ENCODE measurements around the gene ANO7.

Gene ANO7

GRCh38 chr2:241229563-241230401 is 41.3 kb downstream of the ANO7 start:
- DNase-seq (ENCODE audit: low spot score): no peak

GRCh38 chr2:241230435-241230834 is 42.0 kb downstream of the ANO7 start:
- no peak for DNase-seq (ENCODE audit: low spot score)

- no peak for DNase-seq (ENCODE audit: low spot score)
These were observed 44.5 kb downstream of the ANO7 start for GRCh38 chr2:241232736-241233575.

- no peak for DNase-seq (ENCODE audit: low spot score)
These were observed 45.8 kb downstream of the ANO7 start for GRCh38 chr2:241234066-241234790.

- DNase-seq (ENCODE audit: low spot score): no peak
These were observed 46.7 kb downstream of the ANO7 start for GRCh38 chr2:241234962-241235740.

- no peak for DNase-seq (ENCODE audit: low spot score)
These were observed 47.5 kb downstream of the ANO7 start for GRCh38 chr2:241235859-241236593.

- DNase-seq (ENCODE audit: low spot score): no peak
These were observed 48.6 kb downstream of the ANO7 start for GRCh38 chr2:241237047-241237446.

- no peak for DNase-seq (ENCODE audit: low spot score)
These were observed 49.5 kb downstream of the ANO7 start for GRCh38 chr2:241237949-241238371.

GRCh38 chr2:241238693-241239198 is 50.3 kb downstream of the ANO7 start:
- DNase-seq (ENCODE audit: low spot score): no peak

- DNase-seq (ENCODE audit: low spot score): no peak
These were observed 51.2 kb downstream of the ANO7 start for GRCh38 chr2:241239552-241240202.

- no peak for DNase-seq (ENCODE audit: low spot score)
These were observed 52.0 kb downstream of the ANO7 start for GRCh38 chr2:241240320-241241004.

GRCh38 chr2:241241669-241242068 is 53.2 kb downstream of the ANO7 start:
- no peak for DNase-seq (ENCODE audit: low spot score)

GRCh38 chr2:241242306-241242705 is 53.8 kb downstream of the ANO7 start:
- DNase-seq (ENCODE audit: low spot score): no peak

GRCh38 chr2:241244368-241244767 is 55.9 kb downstream of the ANO7 start:
- no peak for DNase-seq (ENCODE audit: low spot score)

GRCh38 chr2:241248289-241248688 is 59.8 kb downstream of the ANO7 start:
- DNase-seq (ENCODE audit: low spot score): no peak

- DNase-seq (ENCODE audit: low spot score): no peak
These were observed 60.4 kb downstream of the ANO7 start for GRCh38 chr2:241248897-241249296.

- DNase-seq (ENCODE audit: low spot score): no peak
These were observed 61.2 kb downstream of the ANO7 start for GRCh38 chr2:241249654-241250053.

GRCh38 chr2:241252778-241253475 is 64.5 kb downstream of the ANO7 start:
- DNase-seq (ENCODE audit: low spot score): no peak

GRCh38 chr2:241254904-241255351 is 66.5 kb downstream of the ANO7 start:
- no peak for DNase-seq (ENCODE audit: low spot score)

Measured in germinal center (tissue), 1 donor.